Subcutaneous abdominal adipose tissue (tissue), 5 donors: ENCODE data around the gene GOLGA6L2.
"Not testable (repeated sequence)": the region's sequence is repeated elsewhere in the genome, so short reads cannot be mapped to it uniquely, and the experiment has no call there.

Source experiments
- H3K27ac ChIP-seq: one replicate; pipeline ENCODE4 v1.7.0; 2013; ENCODE audit warnings: low read depth, mild to moderate bottlenecking, inconsistent platforms, low read length, moderate library complexity
- H3K27me3 ChIP-seq, 5 donors: one replicate each; pipeline ENCODE4 v1.7.0; 2013; ENCODE audit warnings: low read length in 5 of 5, inconsistent platforms in 1 of 5; ENCODE audit not compliant: control insufficient read depth in 5 of 5, insufficient read depth in 4 of 5
- H3K36me3 ChIP-seq, 5 donors: one replicate each; pipeline ENCODE4 v1.7.0; 2013; ENCODE audit warnings: low read length in 5 of 5; ENCODE audit not compliant: control insufficient read depth in 5 of 5, insufficient read depth in 5 of 5
- H3K4me1 ChIP-seq, 5 donors: one replicate each; pipeline ENCODE4 v1.7.0; 2013; ENCODE audit warnings: low read length in 5 of 5, mild to moderate bottlenecking in 3 of 5, moderate library complexity in 1 of 5; ENCODE audit not compliant: control insufficient read depth in 5 of 5, insufficient read depth in 5 of 5
- H3K4me3 ChIP-seq, 5 donors: one replicate each; pipeline ENCODE4 v1.7.0; 2013; ENCODE audit warnings: low read length in 5 of 5, low read depth in 1 of 5
- H3K9ac ChIP-seq, 5 donors: one replicate each; pipeline ENCODE4 v1.7.0; 2013; ENCODE audit warnings: low read length in 5 of 5, mild to moderate bottlenecking in 4 of 5, moderate library complexity in 3 of 5
- H3K9me3 ChIP-seq, 5 donors: one replicate each; pipeline ENCODE4 v1.7.0; 2013; ENCODE audit warnings: low read length in 5 of 5; ENCODE audit not compliant: control insufficient read depth in 5 of 5
- donor health status: healthy.
- donor health status: healthy.
- donor health status: healthy.
- donor health status: healthy.
- donor health status: healthy.

Gene GOLGA6L2

DNA sequence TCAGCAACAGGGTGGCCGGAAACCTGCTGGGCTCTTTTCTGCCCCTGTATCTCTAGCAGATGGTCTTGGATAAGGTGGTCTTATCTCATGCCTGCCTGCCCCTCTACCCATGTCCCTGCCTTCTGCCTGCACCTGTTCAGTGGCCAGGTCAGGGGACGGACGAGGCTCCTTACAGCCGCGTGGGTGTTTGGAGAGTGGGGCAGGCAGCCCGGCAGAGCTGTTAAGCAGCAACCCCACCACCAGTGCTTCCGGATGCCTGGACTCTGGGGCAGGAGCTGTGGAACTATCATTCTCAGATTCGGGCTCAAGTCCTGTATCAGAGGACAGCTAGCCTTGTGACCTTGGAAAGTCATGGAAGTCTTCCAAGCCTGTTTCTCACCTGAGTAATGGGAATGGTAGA lies 21.7 kb downstream of the GOLGA6L2 start:
- H3K4me1 ChIP-seq: peaks cover 0 to 10% (median 3%) of the 10 kb centered on the region in 5 donors
- H3K27me3 ChIP-seq, H3K36me3 ChIP-seq, H3K9me3 ChIP-seq, H3K9ac ChIP-seq, H3K4me3 ChIP-seq, H3K27ac ChIP-seq: not testable (repeated sequence)

- H3K27ac ChIP-seq: no peak overlapping the region
- H3K9me3 ChIP-seq: peaks cover 0 to 2% (median 0%) of the 10 kb centered on the region in 5 donors
- H3K9ac ChIP-seq: no peak overlapping the region
- no peaks in the 10 kb centered on the region for H3K36me3 ChIP-seq
- H3K4me3 ChIP-seq: no peak overlapping the region
- H3K27me3 ChIP-seq: no peaks in the 10 kb centered on the region
- peaks cover 0 to 10% (median 3%) of the 10 kb centered on the region in 5 donors for H3K4me1 ChIP-seq
Measured at GRCh38 chr15:23424111-23424904, 22.7 kb downstream of the GOLGA6L2 start.

GRCh38 chr15:23422946-23423708 lies 23.9 kb downstream of the GOLGA6L2 start:
- Histone ChIP-seq H3K4me3 (no peak overlapping the region), H3K36me3 (no peaks in the 10 kb centered on the region), H3K4me1 (peaks cover 0 to 10% (median 3%) of the 10 kb centered on the region in 5 donors), H3K27ac (no peak overlapping the region), H3K9ac (no peak overlapping the region), H3K9me3 (peaks cover 0 to 2% (median 0%) of the 10 kb centered on the region in 5 donors), H3K27me3 (no peaks in the 10 kb centered on the region)

DNA sequence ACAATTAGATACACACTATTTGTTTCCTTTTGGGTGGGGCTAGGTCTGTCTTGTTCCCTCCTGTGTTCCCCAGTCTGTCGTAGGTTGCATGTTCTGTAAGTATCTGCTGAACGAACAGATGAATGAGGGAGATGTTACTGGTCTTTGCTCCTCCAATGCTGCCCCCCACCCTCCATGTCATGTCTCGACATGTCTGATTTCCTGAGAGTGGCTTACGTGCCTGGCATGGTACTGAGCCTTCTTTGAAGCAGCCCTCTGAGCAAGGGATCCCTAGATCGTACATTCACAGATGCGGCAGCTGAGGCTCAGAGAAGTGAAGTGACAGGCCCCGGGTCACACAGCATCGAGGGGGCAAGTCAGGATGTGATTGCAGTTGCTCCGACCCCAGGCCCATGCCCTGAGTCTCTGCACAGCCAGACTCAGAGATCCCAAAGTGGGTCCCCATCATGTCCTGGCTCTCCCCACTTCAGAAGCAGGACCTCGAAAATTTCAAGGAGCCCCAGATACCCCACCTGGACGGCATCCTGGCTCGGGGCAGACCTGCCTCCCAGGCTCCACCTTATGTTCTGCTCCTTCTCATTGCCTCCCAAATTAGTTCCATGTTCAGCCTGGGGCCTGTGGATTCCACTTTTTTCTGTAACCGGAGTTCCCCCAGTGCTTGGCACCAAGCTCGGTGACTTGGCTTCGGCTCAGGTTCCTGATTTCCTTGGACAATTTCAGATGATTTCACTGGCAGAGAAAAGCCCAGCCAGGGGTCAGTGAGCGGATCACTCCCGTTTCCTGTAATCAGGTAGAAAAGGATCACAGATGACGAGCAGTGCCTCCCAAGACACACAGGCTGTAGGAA lies 24.7 kb downstream of the GOLGA6L2 start:
- Histone ChIP-seq H3K9me3 (peaks cover 0 to 2% (median 0%) of the 10 kb centered on the region in 5 donors), H3K27ac (no peak overlapping the region), H3K4me1 (peaks cover 0 to 10% (median 3%) of the 10 kb centered on the region in 5 donors), H3K4me3 (no peak overlapping the region), H3K36me3 (no peaks in the 10 kb centered on the region), H3K27me3 (no peaks in the 10 kb centered on the region), H3K9ac (no peak overlapping the region)

DNA sequence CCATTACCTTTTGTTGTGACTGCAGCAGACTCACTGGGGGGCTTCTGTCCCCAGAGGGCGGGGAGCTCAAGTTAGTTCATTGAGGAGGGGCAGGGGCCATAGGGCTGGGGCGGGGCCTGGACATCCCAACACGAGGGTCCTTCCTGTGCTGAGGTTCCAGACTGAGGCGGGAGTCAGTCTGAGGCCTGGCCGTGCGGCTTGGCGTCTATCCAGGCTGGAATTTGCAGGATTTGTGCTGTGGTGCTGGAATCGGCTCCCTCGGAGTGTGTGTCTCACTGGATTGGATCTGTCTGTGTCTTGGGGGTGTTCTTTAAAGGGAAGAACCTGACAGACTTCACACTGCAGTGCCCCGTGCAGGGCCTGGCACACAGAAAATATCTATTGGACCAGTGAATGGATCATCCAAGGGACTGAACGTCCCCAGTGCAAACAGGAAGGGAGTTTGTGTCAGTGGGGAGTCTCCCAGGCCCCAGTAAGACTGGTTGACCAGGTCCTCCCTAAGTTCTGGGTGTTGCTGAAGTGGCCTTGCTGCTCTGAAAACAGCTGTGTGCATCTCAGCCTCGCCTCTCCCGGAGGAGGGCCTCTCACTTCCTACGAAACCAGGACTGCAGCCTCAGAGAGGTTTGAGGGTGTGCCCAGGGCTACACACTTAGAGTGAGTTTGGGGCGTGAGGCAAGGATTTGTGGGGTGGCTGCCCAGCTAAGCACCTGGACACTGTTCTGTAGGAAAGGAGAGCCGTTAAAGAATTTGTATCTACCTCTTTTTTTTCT lies 26.1 kb downstream of the GOLGA6L2 start:
- no peaks in the 10 kb centered on the region for H3K27me3 ChIP-seq
- H3K4me3 ChIP-seq: no peak overlapping the region
- H3K27ac ChIP-seq: no peak overlapping the region
- peaks cover 0 to 10% (median 3%) of the 10 kb centered on the region in 5 donors for H3K4me1 ChIP-seq
- no peak overlapping the region for H3K9ac ChIP-seq
- H3K9me3 ChIP-seq: peaks cover 0 to 2% (median 0%) of the 10 kb centered on the region in 5 donors
- H3K36me3 ChIP-seq: no peaks in the 10 kb centered on the region

- Histone ChIP-seq H3K9me3 (no peaks in the 10 kb centered on the region), H3K27ac (no peak overlapping the region), H3K4me3 (no peak overlapping the region), H3K9ac (no peak overlapping the region), H3K36me3 (no peaks in the 10 kb centered on the region), H3K4me1 (no peaks in the 10 kb centered on the region), H3K27me3 (no peaks in the 10 kb centered on the region)
Measured at GRCh38 chr15:23416349-23417276, 30.4 kb downstream of the GOLGA6L2 start.

DNA sequence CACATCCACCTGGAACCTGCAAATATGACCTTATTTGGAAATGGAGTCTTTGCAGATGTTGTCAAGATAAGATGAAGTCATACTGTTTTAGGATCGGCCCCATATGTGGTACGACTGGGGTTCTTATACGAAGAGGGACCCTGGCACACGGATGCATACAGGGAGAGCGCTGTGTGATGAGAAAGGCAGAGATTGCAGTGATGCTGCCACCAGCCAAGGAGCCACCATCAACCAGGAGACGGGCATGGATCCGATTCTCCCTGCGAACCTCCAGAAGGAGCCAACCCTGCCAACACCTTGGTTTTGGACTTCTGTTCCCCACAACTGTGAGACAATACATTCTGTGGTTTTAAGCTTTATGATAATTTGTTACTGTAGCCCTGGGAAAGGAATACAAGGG lies 31.2 kb downstream of the GOLGA6L2 start:
- not testable (repeated sequence) for H3K4me3 ChIP-seq, H3K9ac ChIP-seq, H3K27ac ChIP-seq, H3K27me3 ChIP-seq, H3K36me3 ChIP-seq, H3K4me1 ChIP-seq, H3K9me3 ChIP-seq

- Histone ChIP-seq H3K9ac (no peak overlapping the region), H3K9me3 (no peaks in the 10 kb centered on the region), H3K27ac (no peak overlapping the region)
Measured at GRCh38 chr15:23415321-23415865, 31.6 kb downstream of the GOLGA6L2 start.

More at GRCh38 chr15:23415321-23415865, 31.6 kb downstream of the GOLGA6L2 start:
- no peaks in the 10 kb centered on the region for H3K27me3 ChIP-seq
- no peaks in the 10 kb centered on the region for H3K4me1 ChIP-seq
- no peaks in the 10 kb centered on the region for H3K36me3 ChIP-seq
- no peak overlapping the region for H3K4me3 ChIP-seq
